Glomerular endothelial cell (primary cell): ENCODE results near the gene PTPN7. TPM values are rescaled to one million over a fixed set of nuclear protein-coding genes. Genes with fewer than 3 reads are reported as not detected.
"Not testable (repeated sequence)": the region's sequence is repeated elsewhere in the genome, so short reads cannot be mapped to it uniquely, and the experiment has no call there.

Experiments
- DNase-seq: peaks from one replicate; pipeline ENCODE4 v3.0.0-alpha.2; 2011; ENCODE audit warnings: low read depth, low spot score; ENCODE audit errors: extremely low read depth
- total RNA-seq: library from RNA; depleted of rRNA; stranded (reverse); fragments of >200 nt; gene quantifications from 2 replicates; pipeline ENCODE4 v1.2.3, GENCODE V29; 2015

Gene PTPN7
- total RNA-seq, 1 donor from 2014 or later: 1.2 TPM

GRCh38 chr1:202133001-202133400, 27.4 kb downstream of the PTPN7 start:
- DNase-seq: no peak

DNA sequence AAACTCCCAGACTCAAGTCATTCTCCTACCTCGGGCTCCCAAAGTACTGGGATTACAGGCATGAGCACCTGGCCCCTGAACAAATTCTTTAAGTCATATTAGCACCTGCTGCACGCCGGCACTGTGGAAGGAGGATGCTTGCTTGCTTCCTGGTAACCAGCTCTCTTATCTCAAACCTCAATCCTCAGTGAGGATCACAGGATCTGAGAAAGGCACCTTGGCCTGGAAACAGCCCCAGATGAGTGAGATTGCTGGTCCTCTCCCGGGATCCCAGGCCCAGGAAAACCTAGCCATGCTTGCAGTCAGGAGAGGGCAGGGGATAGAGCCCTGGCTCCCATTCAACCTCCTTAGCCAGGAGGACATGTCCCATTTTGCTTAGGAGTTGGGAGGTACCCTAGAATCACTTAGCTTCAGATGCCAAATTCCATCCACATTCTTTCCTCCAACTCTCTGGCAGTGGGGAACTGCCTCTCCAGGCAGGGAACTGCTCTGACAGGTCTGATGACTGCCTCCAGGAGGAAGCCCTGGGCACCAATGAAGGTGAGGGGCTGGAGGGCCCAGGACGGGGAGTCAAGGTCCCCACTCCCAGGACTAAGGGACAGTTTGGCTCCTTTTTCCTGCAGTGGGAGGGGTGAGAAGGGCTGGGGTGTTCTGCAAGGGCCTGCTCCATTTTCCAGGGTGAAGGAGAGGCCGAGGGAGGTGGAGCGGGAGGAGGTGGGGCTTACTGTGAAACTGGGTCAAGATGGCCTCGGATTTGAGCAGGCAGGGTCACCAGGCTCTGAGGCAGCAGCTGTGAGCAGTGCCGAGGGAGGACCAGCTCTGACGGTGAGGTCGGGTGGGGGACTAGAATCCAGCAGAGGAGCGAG, 28.2 kb downstream of the PTPN7 start:
- DNase-seq: no peak

GRCh38 chr1:202130816-202131522, 29.4 kb downstream of the PTPN7 start:
- no peak for DNase-seq

DNA sequence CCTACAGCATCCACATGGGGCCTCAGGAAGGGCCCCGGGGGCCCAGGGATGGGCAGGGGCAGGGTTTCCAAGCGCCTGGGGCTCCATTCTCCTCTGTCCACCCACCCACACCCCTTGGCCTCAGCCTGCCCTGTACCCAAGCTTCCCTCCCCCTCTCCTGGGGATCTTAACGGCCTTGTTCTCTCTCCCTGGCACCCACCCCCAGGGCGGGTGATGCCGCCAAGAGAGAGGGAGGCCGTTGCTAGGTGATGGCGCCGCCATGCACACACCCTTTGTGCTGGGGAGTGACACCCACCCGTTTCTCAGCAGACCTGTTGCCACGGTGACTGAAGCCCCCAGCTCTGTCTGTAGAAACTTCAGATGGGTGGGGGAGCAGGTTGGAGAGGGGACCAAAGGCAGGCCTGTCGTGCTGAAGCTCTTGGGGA, 30.1 kb downstream of the PTPN7 start:
- no peak for DNase-seq

DNA sequence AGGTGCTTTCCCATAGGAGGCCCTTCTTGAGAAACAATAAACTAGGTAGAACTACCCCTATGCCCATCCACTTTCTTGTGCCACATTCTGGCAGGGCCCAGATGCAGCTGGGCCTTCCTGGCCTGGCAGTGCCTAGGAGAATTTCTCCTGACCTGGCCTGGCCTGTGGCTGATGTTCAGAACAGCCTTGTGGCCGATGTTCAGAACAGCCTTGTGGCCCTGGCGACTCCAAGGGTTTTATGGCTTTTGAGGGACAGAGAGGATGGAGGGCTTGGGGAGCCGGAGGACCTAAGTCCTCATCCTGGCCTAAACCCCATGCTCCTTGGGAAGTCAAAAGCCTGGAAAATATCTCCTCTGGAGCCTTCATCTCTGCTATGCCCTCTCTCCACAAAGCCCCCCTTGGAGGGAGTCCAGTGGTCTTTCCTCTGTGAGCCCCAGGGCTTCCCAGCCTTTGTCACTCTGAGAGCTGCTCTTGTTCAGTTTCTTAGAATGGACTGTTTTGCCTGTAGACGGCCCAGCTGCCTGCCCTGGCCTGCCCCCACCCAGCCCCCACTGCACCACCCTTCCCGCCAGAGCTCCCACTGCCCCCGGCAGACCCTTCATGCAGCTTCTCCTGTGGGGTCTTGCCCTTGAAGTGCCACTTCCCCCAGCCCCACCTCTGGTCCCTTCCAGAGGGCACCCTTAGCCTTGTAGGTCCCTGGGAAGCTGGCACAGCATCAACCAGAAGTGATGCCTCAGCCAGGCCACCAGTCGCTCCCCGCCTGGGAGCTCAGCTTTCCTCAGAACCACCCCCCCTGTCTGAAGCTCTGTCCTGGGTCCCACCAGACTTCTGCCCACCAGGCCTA, 30.7 kb downstream of the PTPN7 start:
- DNase-seq: no peak

- DNase-seq: no peak
These were observed 32.4 kb downstream of the PTPN7 start for GRCh38 chr1:202127836-202128622.

GRCh38 chr1:202127061-202127460, 33.3 kb downstream of the PTPN7 start:
- no peak for DNase-seq

DNA sequence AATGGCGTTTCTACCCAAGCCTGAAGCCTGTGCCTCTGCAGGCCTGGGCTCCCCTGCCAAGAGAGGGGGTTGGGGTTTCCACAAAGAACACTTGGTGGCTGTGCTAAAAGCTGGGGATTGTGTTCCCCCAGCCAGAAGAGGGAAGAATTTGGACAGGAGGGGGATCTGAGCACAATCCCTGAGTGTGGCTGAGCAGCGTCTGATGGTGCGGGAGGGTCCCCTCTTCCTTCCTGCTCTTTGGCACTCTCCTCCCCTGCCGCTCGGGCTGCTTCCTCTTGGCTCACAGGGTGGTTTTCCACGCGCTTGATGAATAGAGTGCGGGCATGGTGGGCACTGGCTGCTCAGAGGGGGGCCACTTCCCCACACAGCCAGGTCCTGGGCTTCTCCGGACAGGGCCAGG, 34.0 kb downstream of the PTPN7 start:
- DNase-seq: no peak

DNA sequence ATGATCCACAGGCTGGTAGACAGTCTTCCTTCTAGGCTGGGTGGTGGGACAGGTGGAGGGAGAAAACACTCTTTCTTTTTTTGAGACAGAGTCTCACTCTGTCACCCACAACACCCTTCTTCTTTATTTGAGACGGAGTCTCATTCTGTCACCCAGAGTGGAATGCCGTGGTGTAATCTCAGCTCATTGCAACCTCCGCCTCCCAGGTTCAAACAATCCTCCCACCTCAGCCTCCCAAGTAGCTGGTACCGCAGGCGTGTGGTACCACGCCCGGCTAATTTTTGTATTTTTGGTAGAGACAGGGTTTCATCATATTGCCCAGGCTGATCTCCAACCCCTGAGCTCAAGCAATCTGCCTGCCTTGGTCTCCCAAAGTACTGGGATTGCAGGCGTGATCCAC, 34.8 kb downstream of the PTPN7 start:
- no peak for DNase-seq

DNA sequence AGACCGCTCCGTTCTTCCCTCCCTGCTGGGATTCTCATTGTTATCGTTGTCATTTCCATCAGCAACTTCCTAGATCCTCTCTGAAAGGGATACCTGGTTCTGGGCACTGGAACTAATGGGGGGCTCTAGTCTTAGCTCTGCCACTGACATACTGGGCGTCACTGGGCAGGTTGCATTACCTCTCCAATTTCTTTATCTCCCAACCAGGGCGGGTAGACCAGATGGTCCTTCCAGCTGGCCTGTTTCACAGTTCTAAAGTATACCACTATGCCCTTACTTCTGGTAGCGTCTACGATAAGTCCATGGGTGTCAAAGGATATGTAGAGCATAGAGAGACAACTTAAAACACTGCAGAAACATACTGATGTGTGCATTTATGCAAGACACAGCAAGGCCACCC, 36.3 kb downstream of the PTPN7 start:
- no peak for DNase-seq

DNA sequence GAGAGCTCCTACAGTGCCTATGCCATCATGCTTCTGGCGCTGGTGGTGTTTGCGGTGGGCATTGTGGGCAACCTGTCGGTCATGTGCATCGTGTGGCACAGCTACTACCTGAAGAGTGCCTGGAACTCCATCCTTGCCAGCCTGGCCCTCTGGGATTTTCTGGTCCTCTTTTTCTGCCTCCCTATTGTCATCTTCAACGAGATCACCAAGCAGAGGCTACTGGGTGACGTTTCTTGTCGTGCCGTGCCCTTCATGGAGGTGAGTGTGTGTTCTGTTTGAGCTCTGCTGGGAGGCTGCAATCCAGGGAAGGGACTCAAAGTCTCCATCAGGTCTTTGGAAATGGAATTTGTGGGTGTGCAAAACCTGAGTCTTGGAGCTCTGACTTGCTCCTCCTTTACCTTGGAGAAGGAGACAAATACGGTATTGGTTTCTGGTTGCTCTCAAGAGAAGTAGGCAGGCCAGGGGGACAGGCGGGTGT, 37.0 kb downstream of the PTPN7 start:
- no peak for DNase-seq

- DNase-seq: no peak
These were observed 37.6 kb downstream of the PTPN7 start, which contains the start of gene GPR37L1 for GRCh38 chr1:202122639-202123335. GPR37L1 (plus strand) TSS chr1:202122917; CDS start chr1:202122964, 47 bp downstream.

GRCh38 chr1:202121006-202121405, 39.4 kb downstream of the PTPN7 start:
- no peak for DNase-seq

DNA sequence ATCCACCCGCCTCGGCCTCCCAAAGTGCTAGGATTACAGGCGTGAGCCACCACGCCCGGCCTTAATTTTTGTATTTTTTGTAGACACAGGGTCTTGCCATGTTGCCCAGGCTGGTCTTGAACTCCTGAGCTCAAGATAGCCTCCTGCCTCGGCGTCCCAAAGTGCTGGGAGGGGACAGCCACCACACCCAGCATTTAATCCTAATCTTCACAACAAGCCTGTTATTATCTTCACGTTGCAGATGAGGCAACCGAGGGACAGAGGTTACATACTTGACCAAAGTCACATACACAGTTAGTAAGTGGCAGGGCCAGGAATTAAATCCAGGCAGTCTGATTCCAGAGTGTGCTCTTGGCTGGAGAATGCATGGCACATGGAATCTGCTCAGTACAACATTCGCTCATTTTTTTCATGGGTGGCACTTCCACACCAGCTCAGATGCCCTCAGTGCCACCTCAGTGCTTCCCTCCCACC, 42.5 kb downstream of the PTPN7 start:
- no peak for DNase-seq

GRCh38 chr1:202116287-202116686, 44.1 kb downstream of the PTPN7 start:
- DNase-seq: no peak

DNA sequence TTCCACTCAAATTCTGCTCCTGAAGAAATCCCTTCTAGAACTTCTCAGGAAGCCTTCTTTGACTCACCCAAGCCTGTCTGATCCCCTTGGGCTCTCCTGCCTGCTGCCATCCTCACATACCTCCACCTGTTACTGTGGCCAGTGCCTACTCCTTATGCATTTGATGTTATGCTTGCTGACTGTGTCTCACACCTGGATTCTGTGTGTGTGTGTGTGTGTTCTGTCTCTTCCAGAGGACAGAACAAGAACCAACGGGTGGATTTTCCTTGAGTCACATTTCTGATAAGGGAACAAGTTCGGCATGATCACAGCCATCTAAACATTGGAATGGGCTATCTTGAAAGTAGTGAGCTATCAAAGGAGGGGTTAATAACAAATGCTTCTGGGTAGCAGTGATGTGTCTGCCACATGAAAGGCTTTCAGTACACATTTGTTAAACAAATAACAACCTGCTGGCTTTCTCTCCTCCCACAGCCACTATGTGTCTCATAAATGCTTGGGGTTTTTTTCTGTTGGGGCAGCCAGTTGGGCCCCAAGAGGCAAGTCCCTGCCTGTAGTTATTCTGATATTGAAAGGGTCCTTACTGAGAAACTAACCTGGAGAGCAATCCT, 46.6 kb downstream of the PTPN7 start:
- no peak for DNase-seq

GRCh38 chr1:202112859-202113689, 47.3 kb downstream of the PTPN7 start:
- no peak for DNase-seq

- not testable (repeated sequence) for DNase-seq
These were observed 48.8 kb downstream of the PTPN7 start for GRCh38 chr1:202111589-202111988.
